H1 (cell line): ENCODE data around the gene ZBTB18. TPM values are rescaled to one million over a fixed set of nuclear protein-coding genes. Genes with fewer than 3 reads are reported as not detected.

Source experiments
- CTCF ChIA-PET: fragments of 300-600 bp; sonication (Branson Sonifier 250); formaldehyde crosslinking; loops from one replicate; lab custom pipeline; 2021; ENCODE audit not compliant: partially characterized antibody; lab: Charles Lee
- POLR2A ChIA-PET: fragments of 300-600 bp; sonication (Branson Sonifier 250); formaldehyde crosslinking; loops from one replicate; lab custom pipeline; 2021; ENCODE audit warnings: inconsistent platforms; ENCODE audit not compliant: partially characterized antibody; lab: Charles Lee
- DNase-seq, 2 experiments: peaks; one replicate each; pipeline versions ENCODE4 v3.0.0 to v3.0.0-alpha.2; 2010 to 2022; ENCODE audit warnings: low spot score in 2 of 2, low read depth in 1 of 2, mixed read lengths in 1 of 2
- FAIRE-seq: peaks from 2 replicates; lab custom pipeline; 2011; peaks lifted over from hg19 to GRCh38; lab: Jason Lieb, UNC
- H2AFZ ChIP-seq: 2 replicates; pipeline ENCODE4 v1.8.1; 2012; ENCODE audit warnings: low read length, inconsistent platforms
- H2AK5ac ChIP-seq: 2 replicates; pipeline ENCODE4 v1.6.1; 2013; ENCODE audit warnings: low read depth, low read length
- H2BK120ac ChIP-seq: replicated peaks from 2 replicates; pipeline ENCODE3; 2013; ENCODE audit warnings: low read depth, low read length, inconsistent platforms
- H2BK12ac ChIP-seq: 2 replicates; pipeline ENCODE4 v1.6.1; 2013; ENCODE audit warnings: low read depth, low read length
- H2BK15ac ChIP-seq: 2 replicates; pipeline ENCODE4 v1.6.1; 2013; ENCODE audit warnings: low read length
- H2BK20ac ChIP-seq: 2 replicates; pipeline ENCODE4 v1.6.1; 2013; ENCODE audit warnings: low read length
- H2BK5ac ChIP-seq: 2 replicates; pipeline ENCODE4 v1.6.1; 2013; ENCODE audit warnings: low read depth, low read length
- H3K14ac ChIP-seq: 2 replicates; pipeline ENCODE4 v1.6.1; 2013; ENCODE audit warnings: inconsistent platforms; ENCODE audit not compliant: insufficient read length
- H3K18ac ChIP-seq: 2 replicates; pipeline ENCODE4 v1.6.1; 2013; ENCODE audit warnings: low read length; ENCODE audit errors: extremely low read depth
- H3K23ac ChIP-seq: 2 replicates; pipeline ENCODE4 v1.6.1; 2013; ENCODE audit warnings: inconsistent platforms; ENCODE audit not compliant: insufficient read length
- H3K23me2 ChIP-seq: 2 replicates; pipeline ENCODE4 v1.6.1; 2013; ENCODE audit warnings: low read depth, low read length
- H3K27ac ChIP-seq: 2 replicates; pipeline ENCODE4 v1.6.1; 2011; ENCODE audit warnings: low read depth, low read length, inconsistent platforms
- H3K27me3 ChIP-seq, 4 experiments: replicated peaks in 1 of 4; 1 replicate in 1 of 4; 2 replicates in 3 of 4; pipeline versions ENCODE4 v1.6.1 to v1.8.1; 2011 to 2013; ENCODE audit warnings: low read length in 3 of 4, mild to moderate bottlenecking in 3 of 4, inconsistent platforms in 2 of 4, mixed read lengths in 2 of 4, moderate library complexity in 1 of 4; ENCODE audit not compliant: control insufficient read depth in 3 of 4, insufficient read depth in 3 of 4; ENCODE audit errors: extremely low read depth in 1 of 4
- H3K36me3 ChIP-seq, 4 experiments: 2 replicates each; pipeline versions ENCODE4 v1.6.1 to v1.8.1; 2011 to 2013; ENCODE audit warnings: mild to moderate bottlenecking in 4 of 4, low read length in 3 of 4, moderate library complexity in 2 of 4, control low read depth in 1 of 4, inconsistent platforms in 1 of 4; ENCODE audit not compliant: insufficient read depth in 4 of 4, control insufficient read depth in 2 of 4
- H3K4ac ChIP-seq: replicated peaks from 2 replicates; pipeline ENCODE3; 2013; ENCODE audit warnings: low read length, low read depth, mixed read lengths, inconsistent platforms; ENCODE audit not compliant: insufficient read length
- H3K4me1 ChIP-seq, 4 experiments: replicated peaks in 1 of 4; 1 replicate in 1 of 4; 2 replicates in 3 of 4; pipeline versions ENCODE4 v1.6.1 to v1.8.1; 2011 to 2013; ENCODE audit warnings: low read length in 3 of 4, inconsistent platforms in 2 of 4, mixed read lengths in 1 of 4; ENCODE audit not compliant: insufficient read depth in 4 of 4, control insufficient read depth in 3 of 4
- H3K4me2 ChIP-seq, 2 experiments: 2 replicates each; pipeline versions ENCODE4 v1.6.1 to v1.8.1; 2011 to 2013; ENCODE audit warnings: low read depth in 2 of 2, low read length in 2 of 2, control low read depth in 1 of 2, inconsistent platforms in 1 of 2, mild to moderate bottlenecking in 1 of 2; ENCODE audit not compliant: insufficient read depth in 1 of 2
- H3K4me3 ChIP-seq, 4 experiments: fragments of 200-600, 300-600 bp in 1 of 4; sonication (generic), shearing (Covaris generic), sonication (Bioruptor Twin) in 1 of 4; 2 replicates each; pipeline versions ENCODE4 v1.5.1 to v1.8.1; 2011 to 2016; ENCODE audit warnings: low read length in 4 of 4, low read depth in 3 of 4, control low read depth in 2 of 4, inconsistent platforms in 2 of 4, mild to moderate bottlenecking in 2 of 4, mixed read lengths in 1 of 4, moderate library complexity in 1 of 4; ENCODE audit not compliant: insufficient read depth in 2 of 4; ENCODE audit errors: extremely low read depth in 1 of 4
- H3K56ac ChIP-seq: replicated peaks from 2 replicates; pipeline ENCODE3; 2013; ENCODE audit warnings: low read depth, mild to moderate bottlenecking, mixed read lengths, low read length, inconsistent platforms; ENCODE audit not compliant: insufficient read length
- H3K79me1 ChIP-seq: 2 replicates; pipeline ENCODE4 v1.6.1; 2013; ENCODE audit warnings: low read depth, low read length, control low read depth
- H3K79me2 ChIP-seq, 2 experiments: 2 replicates each; pipeline versions ENCODE4 v1.6.1 to v1.8.1; 2012 to 2013; ENCODE audit warnings: low read length in 2 of 2, mild to moderate bottlenecking in 2 of 2, inconsistent platforms in 1 of 2; ENCODE audit not compliant: insufficient read depth in 2 of 2, control insufficient read depth in 1 of 2
- H3K9ac ChIP-seq, 4 experiments: replicated peaks in 1 of 4; 1 replicate in 1 of 4; 2 replicates in 3 of 4; pipeline versions ENCODE4 v1.6.1 to v1.8.1; 2011 to 2013; ENCODE audit warnings: low read depth in 3 of 4, low read length in 3 of 4, control low read depth in 2 of 4, mild to moderate bottlenecking in 2 of 4, moderate library complexity in 2 of 4, inconsistent platforms in 1 of 4; ENCODE audit errors: extremely low read depth in 1 of 4
- H3K9me3 ChIP-seq, 2 experiments: 2 replicates each; pipeline versions ENCODE4 v1.6.1 to v1.8.1; 2012 to 2013; ENCODE audit warnings: mild to moderate bottlenecking in 2 of 2, moderate library complexity in 2 of 2, control low read depth in 1 of 2, inconsistent platforms in 1 of 2, low read depth in 1 of 2, low read length in 1 of 2, mixed read lengths in 1 of 2; ENCODE audit not compliant: insufficient read depth in 2 of 2
- H4K20me1 ChIP-seq, 2 experiments: replicated peaks in 1 of 2; 2 replicates each; pipeline versions ENCODE3 to v1.8.1; 2011 to 2013; ENCODE audit warnings: inconsistent platforms in 2 of 2, low read length in 2 of 2, mild to moderate bottlenecking in 1 of 2; ENCODE audit not compliant: insufficient read depth in 2 of 2, control insufficient read depth in 1 of 2
- H4K5ac ChIP-seq: 2 replicates; pipeline ENCODE4 v1.6.1; 2013; ENCODE audit warnings: low read length, low read depth, mixed read lengths, inconsistent platforms; ENCODE audit not compliant: insufficient read length
- H4K8ac ChIP-seq: 2 replicates; pipeline ENCODE4 v1.8.0; 2013; ENCODE audit warnings: mild to moderate bottlenecking, moderate library complexity, low read length, inconsistent platforms; ENCODE audit not compliant: insufficient read depth; ENCODE audit errors: extremely low read depth
- H4K91ac ChIP-seq: replicated peaks from 2 replicates; pipeline ENCODE3; 2013; ENCODE audit warnings: low read length, mixed read lengths, inconsistent platforms; ENCODE audit not compliant: insufficient read length
- GABPA ChIP-seq: IDR thresholded peaks from 2 replicates; pipeline ENCODE4 v1.6.1; 2011; ENCODE audit warnings: mild to moderate bottlenecking, low read length, moderate library complexity, borderline replicate concordance; ENCODE audit not compliant: insufficient read depth
- RFX5 ChIP-seq: IDR thresholded peaks from 2 replicates; pipeline ENCODE4 v1.6.1; 2011; ENCODE audit warnings: low read depth, low read length, improper control_type of control experiment, borderline replicate concordance
- SIN3A ChIP-seq, 2 experiments: IDR thresholded peaks in 1 of 2; conservative IDR thresholded peaks in 1 of 2; 2 replicates each; pipeline ENCODE4 v1.6.1; 2011 to 2012; ENCODE audit warnings: low read length in 2 of 2, improper control_type of control experiment in 1 of 2, low read depth in 1 of 2, mild to moderate bottlenecking in 1 of 2
- WGBS, 2 experiments: shearing (Covaris generic) in 1 of 2; methylation state at CpG; one replicate each; pipeline versions ENCODE4 v1.1.6 to v1.1.7; 2013 to 2015; ENCODE audit warnings: low lambda C conversion rate in 2 of 2, mixed read lengths in 2 of 2, inconsistent platforms in 1 of 2, low coverage in 1 of 2, missing lambda C conversion rate in 1 of 2; ENCODE audit not compliant: insufficient replicate concordance in 2 of 2, insufficient coverage in 1 of 2, insufficient read length in 1 of 2; ENCODE audit errors: extremely low coverage in 1 of 2, missing lambda C conversion rate in 1 of 2; 5-methylcytosine and 5-hydroxymethylcytosine counted together
- long read RNA-seq, 2 experiments: library from RNA in 1 of 2; library from capped mRNA in 1 of 2; stranded (forward); transcript quantifications; one replicate each; pipeline ENCODE4 v2.0.0, GENCODE V29; 2021; ENCODE audit warnings: inconsistent platforms in 1 of 2
- polyA minus RNA-seq, 3 experiments: library from RNA; depleted of rRNA, polyadenylated mRNA; stranded (reverse); fragments of >200 nt; gene quantifications; 1 replicate in 2 of 3; 2 replicates in 1 of 3; pipeline ENCODE4 v1.2.3, GENCODE V29; 2011
- polyA plus RNA-seq, 7 experiments: library from polyadenylated mRNA; depleted of rRNA in 3 of 7; stranded (reverse) in 5 of 7; unstranded in 2 of 7; fragments of >200 nt in 5 of 7; fragments of 200-250 nt in 2 of 7; gene quantifications; 1 replicate in 5 of 7; 2 replicates in 1 of 7; 4 replicates in 1 of 7; pipeline versions ENCODE4 v1.2.1 to v1.2.3, GENCODE V29; 2011 to 2013; ENCODE audit warnings: missing spikeins in 2 of 7, mixed read lengths in 2 of 7
- total RNA-seq: library from RNA; stranded (reverse); fragmentation: NEBNext Ultra II Directional; extraction: Animal tissue kit (Norgen Biotek cat#: 25700); gene quantifications from 2 replicates; pipeline ENCODE4 v1.2.1, GENCODE V29; 2021

ZBTB18 gene
- 14.0 and 14.4 TPM in 2 replicates for total RNA-seq
- 8.2 and 8.5 TPM in 2 replicates for polyA plus RNA-seq (2011; rRNA removed)
- polyA plus RNA-seq (2011; cell fraction: cytosol; rRNA removed), result 8.6 TPM
- polyA plus RNA-seq (2011; cell fraction: nucleus; rRNA removed), result 17.3 TPM
- polyA plus RNA-seq (2012, experiment 1 of 2), result 7.3 to 9.6 TPM (median 8.3 TPM) in 4 replicates
- polyA plus RNA-seq (2012, experiment 2 of 2), result 2.0 TPM
- 7.5 TPM for polyA plus RNA-seq (2013, experiment 1 of 2)
- 7.2 TPM for polyA plus RNA-seq (2013, experiment 2 of 2)
- 14.2 and 15.0 TPM in 2 replicates for polyA minus RNA-seq (2011; rRNA and poly(A)+ RNA removed)
- polyA minus RNA-seq (2011; cell fraction: cytosol; rRNA and poly(A)+ RNA removed), result 11.5 TPM
- polyA minus RNA-seq (2011; cell fraction: nucleus; rRNA and poly(A)+ RNA removed), result 8.1 TPM
- long read RNA-seq, experiment 1, partial matches to known transcripts, result 2 of 10 reads
- long read RNA-seq, experiment 1, other reads (novel, unspliced or antisense), result 6 of 10 reads
- long read RNA-seq, experiment 2, result 0 reads

GRCh38 chr1:244050835-244051444 lies at the start of gene ZBTB18:
Gene ZBTB18 (plus strand): TSS chr1:244051283. CDS start chr1:244051432, 149 bp downstream.
- H3K79me2 ChIP-seq, result peaks cover 0 to 50% of the 10 kb centered on the region in 2 experiments; a peak in 2 of 4 replicates
- no peak within 1 kb of the TSS for H3K9ac ChIP-seq
- no peak within 1 kb of the TSS for H3K4ac ChIP-seq
- FAIRE-seq, result no peak
- POLR2A ChIA-PET, result interaction anchor here (1.4 to 2.5 kb wide), 2 partner anchors 12 to 36 kb away, joined by 3 to 8 read pairs; no protein-coding TSS in a partner anchor
- H3K23me2 ChIP-seq, result peaks cover 14% of the 10 kb centered on the region
- H3K36me3 ChIP-seq, result peaks cover 3 to 16% (median 12%) of the 10 kb centered on the region in 4 experiments; a peak in 6 of 8 replicates
- 36% methylated on average over 4 of the region's 4 CpGs; no CpG with 5 or more reads in 1 of the 2 experiments for WGBS, 2 experiments
- H3K27ac ChIP-seq, result no peak within 1 kb of the TSS
- no peak within 1 kb of the TSS for H2BK5ac ChIP-seq
- H3K4me3 ChIP-seq, result peak within 1 kb of the TSS; percentile 78 to 91 (median 84); a peak in 7 of 8 replicates
- H3K14ac ChIP-seq, result no peak within 1 kb of the TSS
- H3K23ac ChIP-seq, result no peak within 1 kb of the TSS
- no peak within 1 kb of the TSS for H4K91ac ChIP-seq
- DNase-seq, result no peak
- no peak within 1 kb of the TSS for H2AK5ac ChIP-seq
- CTCF ChIA-PET, result interaction anchor here (0.9 kb wide), 1 partner anchor 161 kb away, joined by 3 read pairs; no protein-coding TSS in a partner anchor
- no peak for TF ChIP-seq RFX5
- TF ChIP-seq SIN3A (conservative IDR thresholded peaks at IDR 0.05 in 1 of 2, IDR thresholded peaks at IDR 0.05 in 1 of 2; ENCODE audit: low read depth in 1 of 2, low read length in 2 of 2), result peak; percentile 56 to 82; a peak in 2 of 4 replicates
- no peak for TF ChIP-seq GABPA
- no peak within 1 kb of the TSS for H2BK12ac ChIP-seq
- H3K9me3 ChIP-seq, result no peaks in the 10 kb centered on the region
- no peak within 1 kb of the TSS for H4K8ac ChIP-seq
- H3K79me1 ChIP-seq, result peaks cover 2% of the 10 kb centered on the region; the same call in 1 of the 2 replicates
- H4K5ac ChIP-seq, result no peak within 1 kb of the TSS
- no peak within 1 kb of the TSS for H3K18ac ChIP-seq
- H2AFZ ChIP-seq, result no peak within 1 kb of the TSS
- H3K27me3 ChIP-seq, result peaks cover 0 to 8% (median 5%) of the 10 kb centered on the region in 4 experiments; a peak in 3 of 7 replicates
- H3K4me2 ChIP-seq, result peak within 1 kb of the TSS; percentile 87 to 97
- no peak within 1 kb of the TSS for H3K56ac ChIP-seq
- H2BK15ac ChIP-seq, result no peak within 1 kb of the TSS
- H4K20me1 ChIP-seq, result peaks cover 13 to 20% of the 10 kb centered on the region in 2 experiments
- H2BK20ac ChIP-seq, result no peak within 1 kb of the TSS
- H3K4me1 ChIP-seq, result peaks cover 3 to 18% (median 9%) of the 10 kb centered on the region in 4 experiments; a peak in 6 of 7 replicates
- H2BK120ac ChIP-seq, result no peak within 1 kb of the TSS
